GM18861 (cell line): ENCODE data around the gene TMCO4.
"Not testable (repeated sequence)": the region's sequence is repeated elsewhere in the genome, so short reads cannot be mapped to it uniquely, and the experiment has no call there.

Experiments used
- ATAC-seq: cut with Tn5 transposase; IDR thresholded peaks from one replicate; pipeline ENCODE4 v1.9.1; 2021; ENCODE audit not compliant: unreplicated experiment

TMCO4 gene

GRCh38 chr1:19799230-19800075 is at the start of gene TMCO4:
TSS of gene TMCO4 (minus strand) at chr1:19799916. CDS start at chr1:19780758, 19,158 bp downstream.
- ATAC-seq = no peak

- not testable (repeated sequence) for ATAC-seq
Observed at GRCh38 chr1:19849307-19849706, 49.6 kb upstream of the TMCO4 start.

- ATAC-seq = not testable (repeated sequence)
Observed at GRCh38 chr1:19847334-19847733, 47.6 kb upstream of the TMCO4 start.

GRCh38 chr1:19846338-19846737 is 46.6 kb upstream of the TMCO4 start:
- ATAC-seq = no peak

GRCh38 chr1:19845555-19845954 is 45.8 kb upstream of the TMCO4 start:
- ATAC-seq = no peak

- ATAC-seq = no peak
Observed at GRCh38 chr1:19844731-19845495, 45.2 kb upstream of the TMCO4 start.

GRCh38 chr1:19840228-19840627 is 40.5 kb upstream of the TMCO4 start:
- no peak for ATAC-seq

- no peak for ATAC-seq
Observed at GRCh38 chr1:19837866-19838265, 38.1 kb upstream of the TMCO4 start.

GRCh38 chr1:19835578-19835977 is 35.9 kb upstream of the TMCO4 start:
- no peak for ATAC-seq

- no peak for ATAC-seq
Observed at GRCh38 chr1:19831441-19831840, 31.7 kb upstream of the TMCO4 start.

- ATAC-seq = no peak
Observed at GRCh38 chr1:19828546-19828945, 28.8 kb upstream of the TMCO4 start.

- no peak for ATAC-seq
Observed at GRCh38 chr1:19825298-19825697, 25.6 kb upstream of the TMCO4 start.

- ATAC-seq = no peak
Observed at GRCh38 chr1:19824541-19824940, 24.8 kb upstream of the TMCO4 start.

- ATAC-seq = no peak
Observed at GRCh38 chr1:19824036-19824435, 24.3 kb upstream of the TMCO4 start.

- ATAC-seq = no peak
Observed at GRCh38 chr1:19819701-19820100, 20.0 kb upstream of the TMCO4 start.

GRCh38 chr1:19818324-19818723 is 18.6 kb upstream of the TMCO4 start:
- no peak for ATAC-seq

GRCh38 chr1:19817160-19817559 is 17.4 kb upstream of the TMCO4 start:
- no peak for ATAC-seq

GRCh38 chr1:19816737-19817086 is 17.0 kb upstream of the TMCO4 start:
- ATAC-seq = not testable (repeated sequence)

- no peak for ATAC-seq
Observed at GRCh38 chr1:19815801-19816736, 16.4 kb upstream of the TMCO4 start.

- no peak for ATAC-seq
Observed at GRCh38 chr1:19814681-19815503, 15.2 kb upstream of the TMCO4 start, which contains the start of gene RNF186. TSS of gene RNF186 (minus strand) at chr1:19815283. CDS start at chr1:19815101, 182 bp downstream.
